HUES48 (cell line): ENCODE measurements around the gene PRKCH.

Experiments used
- H3K27ac ChIP-seq: one replicate; pipeline ENCODE4 v1.7.0; 2013; ENCODE audit warnings: low read depth, low read length, inconsistent platforms
- H3K27me3 ChIP-seq: 2 replicates; pipeline ENCODE4 v1.6.1; 2013; ENCODE audit warnings: mild to moderate bottlenecking, low read length; ENCODE audit not compliant: control insufficient read depth, insufficient read depth
- H3K36me3 ChIP-seq: 2 replicates; pipeline ENCODE4 v1.6.1; 2013; ENCODE audit warnings: low read length; ENCODE audit not compliant: control insufficient read depth, insufficient read depth
- H3K4me1 ChIP-seq: 2 replicates; pipeline ENCODE4 v1.6.1; 2013; ENCODE audit warnings: mild to moderate bottlenecking, low read length; ENCODE audit not compliant: control insufficient read depth, insufficient read depth
- H3K4me3 ChIP-seq: 2 replicates; pipeline ENCODE4 v1.5.1; 2013; ENCODE audit warnings: mild to moderate bottlenecking, low read depth, low read length
- H3K9ac ChIP-seq: 2 replicates; pipeline ENCODE4 v1.6.1; 2013; ENCODE audit warnings: mild to moderate bottlenecking, low read depth, low read length, moderate library complexity
- H3K9me3 ChIP-seq: 2 replicates; pipeline ENCODE4 v1.6.1; 2013; ENCODE audit warnings: low read length; ENCODE audit not compliant: control insufficient read depth, insufficient read depth

PRKCH gene

GRCh38 chr14:61564618-61565091, 243.3 kb downstream of the PRKCH start:
- Histone ChIP-seq H3K4me1 (peaks cover 26% of the 10 kb centered on the region), H3K9me3 (no peaks in the 10 kb centered on the region), H3K27ac (peak overlapping the region; percentile 59), H3K9ac (no peak overlapping the region), H3K36me3 (no peaks in the 10 kb centered on the region), H3K27me3 (peaks cover 6% of the 10 kb centered on the region), H3K4me3 (no peak overlapping the region)

- Histone ChIP-seq H3K4me1 (peaks cover 26% of the 10 kb centered on the region), H3K4me3 (no peak overlapping the region), H3K36me3 (no peaks in the 10 kb centered on the region), H3K27me3 (peaks cover 10% of the 10 kb centered on the region), H3K9ac (no peak overlapping the region), H3K9me3 (no peaks in the 10 kb centered on the region), H3K27ac (peak overlapping the region; percentile 59)
These were observed 243.8 kb downstream of the PRKCH start for GRCh38 chr14:61565181-61565580.

GRCh38 chr14:61565836-61566536, 244.6 kb downstream of the PRKCH start:
- H3K36me3 ChIP-seq: no peaks in the 10 kb centered on the region
- H3K27ac ChIP-seq: no peak overlapping the region
- no peak overlapping the region for H3K9ac ChIP-seq
- H3K27me3 ChIP-seq: peaks cover 10% of the 10 kb centered on the region
- no peak overlapping the region for H3K4me3 ChIP-seq
- no peaks in the 10 kb centered on the region for H3K9me3 ChIP-seq
- peaks cover 26% of the 10 kb centered on the region for H3K4me1 ChIP-seq

GRCh38 chr14:61566537-61567225, 245.3 kb downstream of the PRKCH start:
- H3K4me3 ChIP-seq: no peak overlapping the region
- peaks cover 10% of the 10 kb centered on the region for H3K27me3 ChIP-seq
- no peak overlapping the region for H3K27ac ChIP-seq
- peaks cover 26% of the 10 kb centered on the region for H3K4me1 ChIP-seq
- H3K36me3 ChIP-seq: no peaks in the 10 kb centered on the region
- H3K9me3 ChIP-seq: no peaks in the 10 kb centered on the region
- no peak overlapping the region for H3K9ac ChIP-seq

- Histone ChIP-seq H3K36me3 (no peaks in the 10 kb centered on the region), H3K9me3 (no peaks in the 10 kb centered on the region), H3K27ac (no peak overlapping the region), H3K4me3 (peak overlapping the region; percentile 55), H3K27me3 (peaks cover 10% of the 10 kb centered on the region), H3K9ac (no peak overlapping the region), H3K4me1 (peaks cover 21% of the 10 kb centered on the region)
These were observed 246.6 kb downstream of the PRKCH start for GRCh38 chr14:61567838-61568571.

GRCh38 chr14:61568572-61569011, 247.2 kb downstream of the PRKCH start:
- Histone ChIP-seq H3K27me3 (peaks cover 10% of the 10 kb centered on the region), H3K9ac (no peak overlapping the region), H3K4me3 (peak overlapping the region; percentile 55), H3K27ac (no peak overlapping the region), H3K4me1 (peaks cover 19% of the 10 kb centered on the region), H3K36me3 (no peaks in the 10 kb centered on the region), H3K9me3 (no peaks in the 10 kb centered on the region)

- Histone ChIP-seq H3K4me1 (peaks cover 21% of the 10 kb centered on the region), H3K36me3 (no peaks in the 10 kb centered on the region), H3K27me3 (peaks cover 10% of the 10 kb centered on the region), H3K4me3 (no peak overlapping the region; the same call in 1 of the 2 replicates), H3K9me3 (no peaks in the 10 kb centered on the region), H3K9ac (no peak overlapping the region), H3K27ac (no peak overlapping the region)
These were observed 247.9 kb downstream of the PRKCH start for GRCh38 chr14:61569308-61569707.

- Histone ChIP-seq H3K27ac (no peak overlapping the region), H3K9me3 (no peaks in the 10 kb centered on the region), H3K9ac (no peak overlapping the region), H3K36me3 (no peaks in the 10 kb centered on the region), H3K27me3 (peaks cover 10% of the 10 kb centered on the region), H3K4me3 (no peak overlapping the region), H3K4me1 (peaks cover 23% of the 10 kb centered on the region)
These were observed 248.6 kb downstream of the PRKCH start for GRCh38 chr14:61569812-61570548.

- peaks cover 23% of the 10 kb centered on the region for H3K4me1 ChIP-seq
- no peak overlapping the region for H3K4me3 ChIP-seq
- H3K27me3 ChIP-seq: peaks cover 10% of the 10 kb centered on the region
- H3K36me3 ChIP-seq: no peaks in the 10 kb centered on the region
- H3K9ac ChIP-seq: no peak overlapping the region
- H3K27ac ChIP-seq: no peak overlapping the region
- H3K9me3 ChIP-seq: no peaks in the 10 kb centered on the region
These were observed 249.3 kb downstream of the PRKCH start for GRCh38 chr14:61570549-61571290.

GRCh38 chr14:61571917-61572316, 250.5 kb downstream of the PRKCH start:
- Histone ChIP-seq H3K4me1 (peaks cover 23% of the 10 kb centered on the region), H3K9ac (no peak overlapping the region), H3K27ac (no peak overlapping the region), H3K4me3 (no peak overlapping the region), H3K9me3 (no peaks in the 10 kb centered on the region), H3K27me3 (peaks cover 10% of the 10 kb centered on the region), H3K36me3 (no peaks in the 10 kb centered on the region)
